Measurements from ENCODE around the gene LAIR1. TPM values are rescaled to one million over a fixed set of nuclear protein-coding genes. Genes with fewer than 3 reads are reported as not detected.

The LAIR1 gene
- total and polyA plus RNA-seq, 11 donors, result 2.9 to 102 (median 5.3) TPM

DNA sequence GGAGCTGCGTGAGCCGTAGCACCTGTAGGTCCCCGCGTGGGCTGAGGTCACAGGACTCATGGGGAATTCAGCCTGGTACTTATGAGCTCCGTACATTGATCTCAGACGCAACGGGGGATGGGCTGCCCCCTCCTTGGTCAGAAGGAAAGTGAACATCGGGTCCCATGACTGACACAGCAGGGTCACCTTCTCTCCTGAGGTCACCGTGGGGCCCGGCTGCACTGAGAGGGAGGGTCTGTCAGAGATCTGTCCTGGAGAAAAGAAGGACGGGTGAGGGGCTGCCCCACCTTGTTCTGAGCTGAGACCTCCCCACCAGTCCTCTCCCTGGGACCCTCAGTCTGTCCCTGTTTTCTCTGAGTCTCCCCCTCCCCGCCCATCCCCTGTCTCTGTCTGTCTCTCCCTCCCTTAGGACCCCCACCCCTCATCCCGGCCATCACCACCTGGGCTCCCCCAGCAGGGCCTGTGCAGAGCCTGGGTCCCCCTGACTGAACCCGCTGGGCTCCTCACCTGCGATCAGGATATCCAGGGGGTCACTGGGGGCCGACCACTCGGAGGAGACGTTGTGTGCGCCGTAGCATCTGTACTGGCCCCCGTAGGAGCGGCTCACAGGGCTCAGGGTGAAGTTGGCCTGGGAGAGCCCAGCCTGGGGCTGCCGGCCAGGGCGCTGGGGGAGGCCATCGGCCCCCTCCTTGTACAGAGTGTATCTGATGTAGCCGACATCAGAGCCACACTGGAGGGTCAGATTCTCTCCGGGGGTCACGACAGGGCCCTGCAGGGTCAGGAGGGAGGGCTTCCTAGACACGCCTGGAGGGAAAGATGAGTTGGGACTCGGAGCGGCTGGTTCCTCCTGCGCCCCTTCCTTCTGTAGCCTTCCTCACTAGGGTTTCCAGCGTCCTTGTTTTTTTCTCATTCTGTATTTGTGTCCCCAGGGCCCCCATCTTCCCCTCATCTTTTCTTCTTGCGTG lies 27.6 kb downstream of the LAIR1 start:
- intact Hi-C loops (cut with DNase I), result no loop called here
- TF ChIP-seq POLR2A (IDR thresholded peaks at IDR 0.05), result no peak
- TF ChIP-seq, protein P1, sequence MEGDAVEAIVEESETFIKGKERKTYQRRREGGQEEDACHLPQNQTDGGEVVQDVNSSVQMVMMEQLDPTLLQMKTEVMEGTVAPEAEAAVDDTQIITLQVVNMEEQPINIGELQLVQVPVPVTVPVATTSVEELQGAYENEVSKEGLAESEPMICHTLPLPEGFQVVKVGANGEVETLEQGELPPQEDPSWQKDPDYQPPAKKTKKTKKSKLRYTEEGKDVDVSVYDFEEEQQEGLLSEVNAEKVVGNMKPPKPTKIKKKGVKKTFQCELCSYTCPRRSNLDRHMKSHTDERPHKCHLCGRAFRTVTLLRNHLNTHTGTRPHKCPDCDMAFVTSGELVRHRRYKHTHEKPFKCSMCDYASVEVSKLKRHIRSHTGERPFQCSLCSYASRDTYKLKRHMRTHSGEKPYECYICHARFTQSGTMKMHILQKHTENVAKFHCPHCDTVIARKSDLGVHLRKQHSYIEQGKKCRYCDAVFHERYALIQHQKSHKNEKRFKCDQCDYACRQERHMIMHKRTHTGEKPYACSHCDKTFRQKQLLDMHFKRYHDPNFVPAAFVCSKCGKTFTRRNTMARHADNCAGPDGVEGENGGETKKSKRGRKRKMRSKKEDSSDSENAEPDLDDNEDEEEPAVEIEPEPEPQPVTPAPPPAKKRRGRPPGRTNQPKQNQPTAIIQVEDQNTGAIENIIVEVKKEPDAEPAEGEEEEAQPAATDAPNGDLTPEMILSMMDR (IDR thresholded peaks at IDR 0.05), result no peak
- WGBS, 4 donors, result 70 to 79% (median 74%) methylated on average over 32 to 34 of the region's 34 CpGs
- Histone ChIP-seq H3K27me3 (peaks cover 0 to 3% (median 0%) of the 10 kb centered on the region in 9 donors), H3K4me1 (peaks cover 0 to 19% (median 0%) of the 10 kb centered on the region in 12 donors), H3K36me3 (no peaks in the 10 kb centered on the region), H3K9me3 (no peaks in the 10 kb centered on the region), H3K27ac (no peak overlapping the region), H3K4me3 (no peak overlapping the region)
- ATAC-seq, result no peak
- no peak for DNase-seq

DNA sequence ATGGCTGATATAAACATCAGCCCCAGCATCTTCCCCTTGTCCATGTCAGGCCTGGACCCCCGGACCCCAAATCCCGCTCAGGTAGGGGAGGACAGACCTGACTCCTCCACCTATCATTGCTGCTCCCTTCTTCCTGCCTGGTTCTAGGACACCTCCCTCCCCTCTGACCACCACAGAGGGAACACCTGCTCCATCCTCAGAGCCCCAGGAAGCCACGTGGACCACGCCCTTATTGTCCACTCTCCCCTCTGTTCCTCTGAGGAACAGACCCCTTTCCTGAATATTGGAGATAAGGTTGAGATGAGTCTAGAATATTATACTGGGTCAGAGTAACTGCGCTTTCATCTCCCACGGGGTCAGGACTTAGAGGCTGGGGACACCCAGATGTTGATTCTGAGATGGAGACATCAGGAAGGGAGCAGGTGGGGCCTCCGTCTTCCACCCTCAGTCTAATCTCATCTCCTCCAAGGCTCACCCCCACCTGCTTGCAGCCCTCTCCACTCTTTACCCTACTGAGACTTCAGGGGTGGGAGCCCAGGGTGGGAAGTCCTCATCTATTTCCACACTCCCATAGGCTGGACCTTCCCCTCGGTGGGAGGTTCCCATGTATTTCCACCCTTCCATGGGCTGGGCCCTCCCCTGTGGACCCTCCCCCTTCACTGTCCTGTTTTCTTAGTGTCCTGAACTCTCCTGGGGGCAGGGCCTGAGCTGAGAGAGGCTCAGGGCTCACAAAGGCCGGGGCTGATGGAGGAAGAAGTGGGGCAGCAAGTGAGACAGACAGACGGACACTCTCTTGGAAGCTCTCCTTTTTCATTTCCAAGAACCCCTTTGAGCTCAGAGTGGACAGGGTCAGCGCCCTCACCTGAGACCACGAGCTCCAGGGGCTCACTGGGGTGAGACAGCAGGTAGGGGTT lies 28.5 kb downstream of the LAIR1 start:
- Histone ChIP-seq H3K4me3 (no peak overlapping the region), H3K27me3 (peaks cover 0 to 4% (median 0%) of the 10 kb centered on the region in 9 donors), H3K27ac (no peak overlapping the region), H3K36me3 (no peaks in the 10 kb centered on the region), H3K4me1 (peaks cover 0 to 19% (median 0%) of the 10 kb centered on the region in 12 donors), H3K9me3 (no peaks in the 10 kb centered on the region)
- ATAC-seq (no peak), DNase-seq (no peak)
- intact Hi-C loops (cut with DNase I), result no loop called here
- no peak for TF ChIP-seq POLR2A (IDR thresholded peaks at IDR 0.05)
- TF ChIP-seq, protein P1 (IDR thresholded peaks at IDR 0.05), result no peak
- 70 to 76% (median 75%) methylated on average over 12 of the region's 12 CpGs for WGBS, 4 donors

DNA sequence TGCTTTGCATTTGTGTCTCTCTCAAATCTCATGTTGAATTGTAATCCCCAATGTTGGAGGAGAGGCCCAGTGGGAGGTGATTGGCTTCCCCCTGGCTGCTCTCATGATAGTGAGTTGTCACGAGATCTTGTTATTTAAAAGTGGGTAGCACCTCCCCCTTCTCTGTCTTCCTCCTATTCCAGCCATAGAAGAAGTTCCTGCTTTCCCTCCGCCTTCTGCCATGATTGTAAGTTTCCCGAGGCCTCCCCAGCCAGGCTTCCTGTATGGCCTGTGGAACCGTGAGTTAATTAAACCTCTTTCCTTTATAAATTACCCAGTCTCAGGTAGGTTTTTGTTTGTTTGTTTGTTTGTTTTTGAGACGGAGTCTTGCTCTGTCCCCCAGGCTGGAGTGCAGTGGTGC lies 29.6 kb downstream of the LAIR1 start:
- ATAC-seq, result no peak
- no peaks in the 10 kb centered on the region for H3K9me3 ChIP-seq
- WGBS, 4 donors, result 40 to 51% (median 41%) methylated on average over 5 of the region's 5 CpGs
- peaks cover 0 to 15% (median 0%) of the 10 kb centered on the region in 12 donors for H3K4me1 ChIP-seq
- no peaks in the 10 kb centered on the region for H3K36me3 ChIP-seq
- H3K27me3 ChIP-seq, result peaks cover 0 to 8% (median under 1%) of the 10 kb centered on the region in 9 donors
- intact Hi-C loops (cut with DNase I), result no loop called here
- H3K27ac ChIP-seq, result no peak overlapping the region
- no peak for TF ChIP-seq POLR2A (IDR thresholded peaks at IDR 0.05)
- TF ChIP-seq, protein P1 (IDR thresholded peaks at IDR 0.05), result no peak
- no peak for DNase-seq
- peak overlapping the region in 1 of 12 donors; percentile 12 for H3K4me3 ChIP-seq
